A673 (cell line): Measurements from ENCODE around the gene ROR2.

Source experiments
- EZH2 ChIP-seq: fragments of 200-600 bp; sonication (generic); IDR thresholded peaks from 2 replicates; pipeline ENCODE4 v1.6.1; 2017; ENCODE audit warnings: borderline replicate concordance, low read depth, mild to moderate bottlenecking, mixed read lengths, antibody characterized with exemption, low read length; ENCODE audit not compliant: poor library complexity, severe bottlenecking
- TF ChIP-seq, protein P1 (sequence below): fragments of 300-800, 200-600 bp; sonication (generic); conservative IDR thresholded peaks from 2 replicates; pipeline ENCODE4 v1.5.1; 2017; ENCODE audit warnings: low read depth, mild to moderate bottlenecking, antibody characterized with exemption, low read length, moderate library complexity, mixed read lengths

DNA sequence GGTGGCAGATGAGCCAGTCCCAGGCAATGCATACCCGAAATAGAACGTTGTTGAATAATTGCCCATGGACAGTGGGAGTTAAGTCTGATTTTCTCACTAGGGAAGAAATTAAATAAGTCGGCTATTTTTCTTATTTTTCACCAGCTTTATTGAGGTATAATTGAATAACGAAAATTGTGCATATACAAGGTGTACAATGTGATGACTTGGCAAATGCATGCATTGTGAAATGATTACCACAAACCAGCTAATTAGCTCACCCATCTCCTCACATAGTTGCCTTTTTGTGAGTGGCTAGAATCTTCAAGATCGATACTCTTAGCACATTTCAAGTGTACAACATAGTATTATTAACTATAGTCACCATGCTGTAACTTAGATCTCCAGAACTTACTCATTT lies 249.6 kb downstream of the ROR2 start:
- TF ChIP-seq, protein P1, sequence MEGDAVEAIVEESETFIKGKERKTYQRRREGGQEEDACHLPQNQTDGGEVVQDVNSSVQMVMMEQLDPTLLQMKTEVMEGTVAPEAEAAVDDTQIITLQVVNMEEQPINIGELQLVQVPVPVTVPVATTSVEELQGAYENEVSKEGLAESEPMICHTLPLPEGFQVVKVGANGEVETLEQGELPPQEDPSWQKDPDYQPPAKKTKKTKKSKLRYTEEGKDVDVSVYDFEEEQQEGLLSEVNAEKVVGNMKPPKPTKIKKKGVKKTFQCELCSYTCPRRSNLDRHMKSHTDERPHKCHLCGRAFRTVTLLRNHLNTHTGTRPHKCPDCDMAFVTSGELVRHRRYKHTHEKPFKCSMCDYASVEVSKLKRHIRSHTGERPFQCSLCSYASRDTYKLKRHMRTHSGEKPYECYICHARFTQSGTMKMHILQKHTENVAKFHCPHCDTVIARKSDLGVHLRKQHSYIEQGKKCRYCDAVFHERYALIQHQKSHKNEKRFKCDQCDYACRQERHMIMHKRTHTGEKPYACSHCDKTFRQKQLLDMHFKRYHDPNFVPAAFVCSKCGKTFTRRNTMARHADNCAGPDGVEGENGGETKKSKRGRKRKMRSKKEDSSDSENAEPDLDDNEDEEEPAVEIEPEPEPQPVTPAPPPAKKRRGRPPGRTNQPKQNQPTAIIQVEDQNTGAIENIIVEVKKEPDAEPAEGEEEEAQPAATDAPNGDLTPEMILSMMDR = no peak
- TF ChIP-seq EZH2 = no peak
